SK-N-SH treated with all-trans-retinoic acid at 6 μM for 48 hours (cell line): ENCODE data around the gene MTREX.

Experiments
- ARNTL ChIP-seq: fragments of 450-650 bp; formaldehyde crosslinking; IDR thresholded peaks from 2 replicates; pipeline ENCODE4 v1.5.0; 2020; ENCODE audit warnings: low read depth, mild to moderate bottlenecking, moderate library complexity, borderline replicate concordance
- BACH2 ChIP-seq: fragments of 250-450 bp; sonication (Bioruptor Pico); IDR thresholded peaks from 2 replicates; pipeline ENCODE4 v1.9.0; 2021; ENCODE audit warnings: mild to moderate bottlenecking, borderline replicate concordance
- CREB5 ChIP-seq: fragments of 250-450 bp; sonication (Bioruptor Pico); IDR thresholded peaks from 2 replicates; pipeline ENCODE4 v1.5.1; 2020; ENCODE audit warnings: low read depth, mild to moderate bottlenecking, moderate library complexity
- CSRNP3 ChIP-seq: fragments of 250-450 bp; sonication (Bioruptor Pico); IDR thresholded peaks from 2 replicates; pipeline ENCODE4 v1.5.1; 2021; ENCODE audit warnings: mild to moderate bottlenecking, moderate library complexity
- ISL1 ChIP-seq: fragments of 250-450 bp; sonication (Bioruptor Pico); IDR thresholded peaks from 2 replicates; pipeline ENCODE4 v2.1.2; 2022; ENCODE audit warnings: mild to moderate bottlenecking, moderate library complexity
- OSR1 ChIP-seq: fragments of 250-450 bp; sonication (Bioruptor Pico); IDR thresholded peaks from 2 replicates; pipeline ENCODE4 v1.8.0; 2022; ENCODE audit warnings: moderate library complexity, mild to moderate bottlenecking, inconsistent platforms
- PATZ1 ChIP-seq: fragments of 250-450 bp; sonication (Bioruptor Pico); IDR thresholded peaks from 2 replicates; pipeline ENCODE4 v1.8.0; 2020; ENCODE audit warnings: mild to moderate bottlenecking, moderate library complexity, borderline replicate concordance
- TCF4 ChIP-seq: fragments of 250-450 bp; sonication (Bioruptor Pico); IDR thresholded peaks from 2 replicates; pipeline ENCODE4 v1.8.0; 2021; ENCODE audit warnings: mild to moderate bottlenecking, moderate library complexity, borderline replicate concordance
- TOX ChIP-seq: fragments of 250-450 bp; sonication (Bioruptor Pico); IDR thresholded peaks from 2 replicates; pipeline ENCODE4 v1.8.0; 2021; ENCODE audit warnings: mild to moderate bottlenecking, moderate library complexity, borderline replicate concordance
- ZFP3 ChIP-seq: fragments of 250-450 bp; sonication (Bioruptor Pico); IDR thresholded peaks from 2 replicates; pipeline ENCODE4 v1.5.0; 2020; ENCODE audit warnings: mild to moderate bottlenecking, moderate library complexity
- ZFP30 ChIP-seq: fragments of 450-650 bp; formaldehyde crosslinking; IDR thresholded peaks from 2 replicates; pipeline ENCODE4 v1.5.0; 2022; ENCODE audit warnings: mild to moderate bottlenecking, moderate library complexity
- ZNF565 ChIP-seq: fragments of 450-650 bp; formaldehyde crosslinking; conservative IDR thresholded peaks from 2 replicates; pipeline ENCODE4 v1.5.0; 2020; ENCODE audit warnings: low read depth, mild to moderate bottlenecking, moderate library complexity
- ZNF70 ChIP-seq: fragments of 450-650 bp; formaldehyde crosslinking; IDR thresholded peaks from 2 replicates; pipeline ENCODE4 v1.5.0; 2020; ENCODE audit warnings: mild to moderate bottlenecking, moderate library complexity
- ZNF8 ChIP-seq: fragments of 450-650 bp; formaldehyde crosslinking; IDR thresholded peaks from 2 replicates; pipeline ENCODE4 v1.5.0; 2020; ENCODE audit warnings: mild to moderate bottlenecking, moderate library complexity

GRCh38 chr5:55429613-55430253 lies 121.9 kb downstream of the MTREX start:
- TF ChIP-seq PATZ1 (CRISPR knock-in tag): no peak
- TF ChIP-seq TOX (CRISPR knock-in tag): no peak
- no peak for TF ChIP-seq ZNF565 (CRISPR knock-in tag)
- TF ChIP-seq ISL1 (CRISPR knock-in tag): no peak
- TF ChIP-seq TCF4: no peak
- TF ChIP-seq ZFP30 (CRISPR knock-in tag): no peak
- TF ChIP-seq ARNTL (CRISPR knock-in tag): no peak
- no peak for TF ChIP-seq ZFP3
- TF ChIP-seq ZNF8 (CRISPR knock-in tag): no peak
- TF ChIP-seq OSR1 (CRISPR knock-in tag): no peak
- no peak for TF ChIP-seq CSRNP3
- TF ChIP-seq ZNF70 (CRISPR knock-in tag): no peak
- TF ChIP-seq BACH2: no peak
- no peak for TF ChIP-seq CREB5 (CRISPR knock-in tag)
